NCI-H2196 (cell line): ENCODE results near the gene BRD3OS.

Source experiments
- DNase-seq: peaks from one replicate; lab custom pipeline; 2025; ENCODE audit not compliant: unreplicated experiment; lab: John Stamatoyannopoulos, UW

Gene BRD3OS

DNA sequence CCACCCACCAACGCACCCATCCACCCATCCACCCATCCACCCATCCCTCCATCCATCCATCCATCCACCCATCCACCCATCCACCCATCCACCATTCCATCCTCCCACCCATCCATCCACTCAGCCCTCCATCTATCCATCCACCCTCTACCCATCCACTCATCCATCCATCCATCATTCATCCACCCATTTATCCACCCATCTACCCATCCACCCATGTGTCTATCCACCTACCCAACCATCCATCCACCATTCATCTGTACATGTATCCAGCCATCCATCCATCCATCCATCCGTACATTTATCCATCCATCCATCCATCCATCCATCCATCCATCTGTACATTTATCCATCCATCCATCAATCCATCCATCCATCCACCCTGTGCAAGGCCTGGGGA lies 22.0 kb upstream of the BRD3OS start:
- DNase-seq: no peak

GRCh38 chr9:134004131-134004873 lies 21.0 kb upstream of the BRD3OS start:
- DNase-seq: no peak

GRCh38 chr9:134004881-134005280 lies 20.4 kb upstream of the BRD3OS start:
- no peak for DNase-seq

- no peak for DNase-seq
Measured at GRCh38 chr9:134005381-134005780, 19.9 kb upstream of the BRD3OS start.

- peak; percentile 9 for DNase-seq
Measured at GRCh38 chr9:134007150-134007549, 18.1 kb upstream of the BRD3OS start.

DNA sequence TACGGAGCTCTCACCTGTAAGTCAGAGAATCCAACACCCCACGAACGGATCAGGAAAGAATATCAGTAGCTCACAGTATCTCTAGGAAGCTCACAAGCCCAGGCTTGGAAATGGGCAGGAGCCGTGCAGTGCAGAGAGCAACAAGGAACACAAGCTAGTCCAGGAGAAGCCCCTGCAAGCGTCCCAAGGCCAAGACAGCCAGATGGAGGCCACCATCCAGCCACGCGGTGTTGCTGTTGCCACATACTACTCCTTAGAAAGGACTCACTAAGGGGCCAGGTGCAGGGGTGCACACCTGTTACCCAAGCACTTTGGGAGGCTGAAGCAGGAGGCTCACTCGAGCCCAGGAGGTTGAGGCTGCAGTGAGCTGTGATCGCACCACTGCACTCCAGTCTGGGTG lies 17.7 kb upstream of the BRD3OS start:
- DNase-seq: no peak

GRCh38 chr9:134010310-134011173 lies 14.7 kb upstream of the BRD3OS start:
- DNase-seq: no peak

GRCh38 chr9:134011401-134011800 lies 13.9 kb upstream of the BRD3OS start:
- DNase-seq: no peak

DNA sequence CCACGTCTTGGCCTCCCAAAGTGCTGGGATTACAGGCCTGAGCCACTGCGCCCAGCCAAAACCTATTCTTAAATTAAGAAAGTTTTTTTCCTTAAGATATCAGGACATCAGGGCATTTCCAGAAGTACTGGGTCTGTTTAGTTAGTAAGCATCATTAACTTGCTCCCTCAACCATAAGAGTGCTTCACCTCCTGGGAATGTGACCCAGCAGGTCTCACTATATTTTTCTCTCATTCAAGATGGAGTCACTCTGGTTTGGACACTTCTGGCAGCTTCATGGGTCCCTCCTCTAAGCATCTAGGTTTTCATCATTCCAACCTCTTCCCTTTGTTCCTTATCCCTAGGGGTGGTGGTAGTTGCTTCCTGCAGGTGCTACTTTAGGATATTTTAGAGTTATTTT lies 10.3 kb upstream of the BRD3OS start:
- DNase-seq: no peak

- DNase-seq: no peak
Measured at GRCh38 chr9:134024214-134024792, 978 bp upstream of the BRD3OS start.

GRCh38 chr9:134025606-134026541 lies 593 bp downstream of the BRD3OS start:
- DNase-seq: peak; percentile 10

DNA sequence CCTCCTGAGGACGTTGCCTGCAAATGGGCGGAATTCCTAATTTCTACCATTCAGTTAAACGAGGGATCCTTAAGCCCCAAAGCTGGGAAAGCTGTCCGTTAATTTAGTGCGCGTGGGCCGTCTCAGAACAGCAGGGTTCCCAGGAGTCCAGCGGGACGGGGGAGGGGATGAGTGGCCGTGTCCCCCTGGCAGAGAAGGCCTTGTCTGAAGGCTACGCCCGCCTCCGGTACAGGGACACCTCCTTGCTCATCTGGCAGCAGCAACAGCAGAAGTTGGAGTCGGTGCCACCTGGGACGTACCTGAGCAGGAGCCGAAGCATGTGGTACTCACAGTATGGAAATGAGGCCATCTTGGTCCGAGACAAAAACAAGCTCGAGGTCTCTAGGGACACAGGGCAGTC lies 1.3 kb downstream of the BRD3OS start:
- no peak for DNase-seq

DNA sequence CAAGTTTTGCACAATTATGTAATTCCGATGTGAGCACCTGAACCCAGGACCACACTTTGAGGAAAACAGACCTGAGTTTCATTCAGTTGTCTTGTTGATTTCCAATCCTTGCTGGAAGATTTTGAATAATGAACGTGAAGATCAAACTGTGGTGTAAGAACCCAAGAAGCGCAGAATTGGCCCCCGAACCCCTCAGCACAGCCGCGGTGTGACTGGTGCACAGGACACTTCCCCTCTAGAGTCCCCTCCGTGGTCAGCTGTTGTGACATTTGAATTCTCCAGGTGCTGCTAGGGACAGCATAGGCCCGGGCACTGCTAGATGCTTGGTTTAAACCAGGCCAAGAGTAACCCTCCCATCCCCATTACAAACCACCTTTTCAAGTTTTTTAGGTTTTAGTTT lies 1.7 kb downstream of the BRD3OS start:
- DNase-seq: no peak

DNA sequence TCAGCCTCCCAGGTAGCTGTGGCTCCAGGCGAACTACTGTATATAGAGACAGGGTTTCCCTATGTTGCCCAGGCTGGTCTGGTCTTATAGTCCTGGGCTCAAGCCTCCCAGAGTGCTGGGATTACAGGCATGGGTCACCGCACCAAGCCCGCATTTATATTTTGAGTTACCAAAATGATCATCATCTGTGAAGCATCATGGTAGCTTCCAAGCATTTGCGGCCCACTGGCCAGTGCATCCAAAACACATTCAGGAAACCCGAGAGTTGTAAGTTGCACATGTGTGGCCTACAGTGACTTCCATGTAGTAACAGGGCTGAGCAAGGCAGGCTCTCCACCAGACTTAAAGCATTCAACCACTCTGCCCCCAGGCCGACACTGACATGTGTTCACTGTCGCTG lies 2.3 kb downstream of the BRD3OS start:
- no peak for DNase-seq

DNA sequence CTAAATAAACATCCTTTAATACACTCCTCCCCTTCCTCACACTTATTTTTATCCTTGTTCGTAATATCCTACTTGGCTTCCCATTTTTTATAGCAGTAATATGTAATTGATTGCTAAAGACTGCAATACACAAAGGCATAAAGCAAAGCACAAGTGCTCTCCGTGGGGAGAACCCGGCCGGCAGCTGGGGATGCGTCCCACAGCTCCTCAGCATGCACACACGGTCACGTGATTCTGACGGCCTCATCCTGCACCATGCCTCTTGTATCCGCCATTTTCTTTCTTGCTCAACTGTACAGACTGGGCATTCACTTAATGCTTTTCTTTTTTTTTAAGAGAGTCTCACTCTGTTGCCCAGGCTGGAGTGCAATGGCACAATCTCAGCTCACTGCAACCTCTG lies 2.8 kb downstream of the BRD3OS start:
- DNase-seq: no peak

DNA sequence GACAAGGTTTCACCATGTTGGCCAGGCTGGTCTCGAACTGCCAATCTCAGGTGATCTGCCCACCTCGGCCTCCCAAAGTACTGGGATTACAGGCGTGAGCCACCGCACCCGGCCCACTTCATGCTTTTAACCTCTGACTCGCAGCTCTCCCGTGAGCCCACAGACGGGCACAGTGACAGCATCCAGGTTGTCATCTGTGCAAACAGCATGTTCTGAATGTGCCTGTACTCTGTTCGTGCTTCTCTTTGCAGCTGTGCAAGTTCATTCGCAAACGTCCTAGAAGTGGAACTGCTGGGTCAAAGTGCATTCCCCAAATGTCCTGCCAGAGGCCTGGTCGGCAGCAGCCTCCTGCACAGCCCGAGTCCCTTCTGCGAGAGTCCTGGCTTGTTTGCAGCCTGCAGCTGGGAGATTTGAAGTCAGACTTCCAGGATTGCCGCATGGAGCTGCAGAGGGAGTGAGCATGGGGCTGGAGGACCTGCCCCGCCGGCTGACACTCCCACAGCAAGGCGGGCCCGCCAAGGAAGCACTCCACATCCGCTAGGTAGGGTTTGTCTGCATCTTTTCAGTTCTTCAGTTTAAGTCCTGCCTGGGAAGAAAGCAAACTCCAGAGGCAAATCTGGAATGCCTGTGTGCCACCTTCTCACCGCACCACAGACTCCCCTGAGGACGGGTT lies 3.4 kb downstream of the BRD3OS start:
- DNase-seq: no peak

DNA sequence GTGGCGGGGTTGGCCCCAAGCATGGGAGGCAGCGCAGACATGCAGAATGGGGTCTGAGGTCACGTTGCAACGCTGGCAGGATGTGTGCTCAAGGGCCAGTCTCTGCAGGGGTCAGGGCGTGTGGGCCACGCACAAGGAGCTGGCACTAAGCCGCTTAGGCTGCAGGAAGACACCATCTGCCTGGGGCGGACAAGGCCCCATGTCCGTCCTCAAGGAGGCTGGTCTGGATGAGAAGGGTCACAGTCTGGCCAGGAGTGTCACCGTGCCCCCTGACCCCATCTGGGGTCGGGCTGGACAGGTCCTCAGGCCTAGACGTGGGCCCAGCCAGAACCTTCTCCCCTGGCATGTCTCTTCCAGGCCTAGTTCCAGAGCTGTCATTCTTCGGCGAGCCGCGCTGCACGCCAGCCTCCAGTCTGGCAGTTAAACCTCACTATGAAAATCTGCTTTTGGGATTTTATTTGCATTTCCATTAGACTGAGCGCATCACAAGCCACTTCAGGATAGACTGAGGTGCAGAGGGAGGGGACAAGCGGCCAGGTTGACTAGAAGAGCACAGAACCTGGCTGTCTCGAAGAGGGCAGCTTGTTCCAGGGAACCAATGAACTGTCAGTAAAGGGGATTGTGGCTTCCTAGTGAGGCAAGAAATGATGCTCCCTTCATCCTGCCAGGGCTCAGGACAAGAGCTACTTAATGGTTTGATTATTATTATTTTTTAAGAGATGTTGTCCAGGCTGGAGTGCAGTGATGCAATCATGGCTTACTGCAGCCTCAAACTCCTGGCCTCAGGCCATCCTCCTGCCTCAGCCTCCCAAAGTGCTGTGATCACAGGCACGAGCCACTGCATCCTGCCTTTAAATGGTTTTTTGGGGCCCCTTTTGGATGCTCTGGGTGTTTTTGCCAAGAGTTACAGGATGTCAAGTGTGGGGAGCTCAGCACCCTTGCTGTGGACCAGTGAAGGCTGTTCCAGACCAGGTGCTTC lies 4.3 kb downstream of the BRD3OS start:
- DNase-seq: no peak

- DNase-seq: no peak
Measured at GRCh38 chr9:134030821-134031470, 5.7 kb downstream of the BRD3OS start.

GRCh38 chr9:134031783-134032182 lies 6.5 kb downstream of the BRD3OS start:
- DNase-seq: no peak
